PC-3 (cell line): ENCODE results near the gene FBXL19.

Source experiments
- CTCF ChIP-seq: fragments of 300-600 bp; sonication (generic); conservative IDR thresholded peaks from 2 replicates; pipeline ENCODE4 v1.5.1; 2017; ENCODE audit warnings: antibody characterized with exemption, low read depth, mild to moderate bottlenecking, low read length
- EZH2phosphoT487 ChIP-seq: fragments of 300-600 bp; sonication (generic); IDR thresholded peaks from 2 replicates; pipeline ENCODE4 v1.6.1; 2018; ENCODE audit warnings: mild to moderate bottlenecking, antibody characterized with exemption, low read length, borderline replicate concordance

GRCh38 chr16:30924913-30925631, 1.7 kb downstream of the FBXL19 start:
- TF ChIP-seq EZH2phosphoT487 (no peak), CTCF (no peak)
